HG03460 (cell line): ENCODE data around the gene SPATA31E1.

Experiments used
- ATAC-seq: cut with Tn5 transposase; IDR thresholded peaks from one replicate; pipeline ENCODE4 v1.9.1; 2021; ENCODE audit not compliant: unreplicated experiment

SPATA31E1 gene

DNA sequence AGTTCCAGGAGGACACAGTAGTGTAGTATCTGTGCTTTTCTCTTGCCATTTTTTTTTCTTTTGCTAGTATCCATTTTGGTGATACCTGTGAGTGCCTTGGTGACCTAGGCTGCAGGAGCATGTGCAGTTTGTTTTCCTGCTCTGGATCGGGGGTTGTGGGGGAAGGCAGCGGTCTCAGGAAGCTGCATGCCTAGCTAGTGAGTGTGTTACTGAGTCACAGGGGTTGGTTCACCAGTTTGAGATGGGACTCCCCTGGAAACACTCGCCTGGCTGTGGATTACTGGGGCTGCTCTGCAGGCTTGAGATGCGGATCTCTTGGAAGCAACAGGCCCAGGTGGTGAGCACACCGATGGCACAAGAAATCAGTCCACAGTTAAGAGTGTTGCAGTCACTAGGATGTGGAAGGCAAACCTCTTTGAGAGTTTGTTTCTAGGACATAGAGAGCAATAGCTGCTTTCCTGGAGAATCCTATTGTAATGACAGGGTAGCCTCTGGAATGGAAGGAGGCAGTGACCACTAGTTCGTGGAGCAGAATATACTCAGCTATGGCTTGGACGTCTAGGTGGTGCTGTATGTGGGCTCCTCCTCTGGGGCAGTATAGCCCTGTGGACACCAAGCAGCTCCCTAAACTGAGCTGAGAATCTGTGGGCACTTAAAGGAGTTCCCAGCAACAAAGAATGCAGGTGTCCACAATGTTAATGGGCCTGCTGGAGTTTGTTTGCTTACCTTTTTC, 20.0 kb upstream of the SPATA31E1 start:
- ATAC-seq: no peak

DNA sequence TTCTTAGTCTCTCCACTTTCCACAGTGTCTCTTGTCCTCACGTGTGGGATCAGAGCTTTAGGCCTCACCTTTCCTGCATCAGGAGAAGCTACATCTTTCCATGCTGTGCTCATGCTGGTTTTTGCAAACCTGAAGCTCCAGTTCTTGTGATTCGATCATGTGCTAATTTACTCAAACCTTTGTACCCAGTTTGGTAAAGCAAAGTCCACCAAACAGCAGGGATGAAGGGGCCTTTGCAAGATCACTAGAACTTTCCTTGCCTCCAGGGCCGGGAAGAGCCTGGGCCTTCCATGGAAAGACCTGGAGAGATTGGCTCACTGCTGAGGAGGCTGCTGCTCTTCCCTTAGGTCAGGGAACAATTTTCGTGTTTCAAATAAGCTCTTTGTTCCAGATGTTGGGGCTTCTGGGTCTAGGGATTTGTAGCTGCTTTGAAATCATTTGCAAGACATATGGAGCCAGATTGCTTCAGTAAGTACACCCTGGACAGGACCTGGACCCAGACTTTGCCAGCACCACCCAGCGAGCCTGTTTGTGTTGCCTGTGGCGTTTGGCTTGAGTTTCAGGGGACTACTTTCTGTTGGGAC, 18.7 kb upstream of the SPATA31E1 start:
- no peak for ATAC-seq

DNA sequence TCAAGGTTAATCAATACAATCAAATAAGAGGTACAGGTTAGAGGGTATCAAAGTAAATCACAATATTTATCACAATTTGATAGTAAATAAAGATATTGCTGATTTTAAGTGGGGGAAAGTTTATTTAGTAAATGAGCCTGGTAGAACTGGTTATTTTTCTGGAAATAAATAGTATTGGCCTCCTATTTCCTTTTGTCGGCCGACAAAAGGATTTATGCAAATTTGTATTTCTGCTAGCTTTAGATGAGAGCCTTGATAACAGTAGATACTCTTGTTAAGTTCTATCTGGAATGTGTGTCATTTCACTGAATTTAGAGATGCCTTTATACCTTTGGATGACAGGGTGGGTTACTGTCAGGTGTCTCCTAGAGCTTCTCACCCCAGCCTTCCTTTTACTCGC, 17.8 kb upstream of the SPATA31E1 start:
- no peak for ATAC-seq

DNA sequence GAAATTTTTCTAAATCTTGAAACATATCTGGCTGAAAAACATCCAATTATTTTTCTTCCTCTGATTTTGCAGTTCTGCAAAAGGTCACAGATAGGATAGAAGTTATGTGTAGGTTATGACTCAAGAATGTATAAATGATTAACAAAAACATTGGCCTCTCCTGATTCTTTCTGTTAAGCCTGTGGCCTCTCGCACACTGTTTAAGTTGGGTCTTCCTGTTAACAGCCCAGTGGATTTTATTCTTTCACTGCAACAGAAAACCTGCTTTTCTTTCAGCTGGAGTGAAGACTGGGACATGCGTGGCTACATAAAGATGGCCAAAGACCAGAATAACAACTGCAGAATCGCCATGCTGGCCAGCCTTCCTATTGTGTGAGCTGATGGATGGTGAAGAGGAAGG, 17.1 kb upstream of the SPATA31E1 start:
- no peak for ATAC-seq

DNA sequence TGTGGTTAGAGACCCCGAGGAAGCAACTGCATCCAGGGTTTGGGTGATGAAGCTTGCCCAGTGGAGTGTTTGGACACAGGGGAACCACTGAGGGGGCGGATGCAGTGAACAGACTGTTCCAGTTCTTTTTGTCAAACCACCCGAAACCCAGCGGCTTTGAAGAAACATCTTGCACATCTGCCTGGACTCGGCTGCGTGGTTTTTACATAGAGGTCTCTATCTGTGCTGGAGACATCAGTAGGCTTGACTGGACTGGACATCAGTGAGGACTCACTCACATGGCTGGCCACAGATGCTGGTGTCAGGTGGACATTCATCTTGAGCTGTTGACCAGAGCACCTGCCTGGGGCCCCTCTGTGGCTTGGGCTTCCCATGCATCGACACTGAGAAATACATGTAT, 15.3 kb upstream of the SPATA31E1 start:
- no peak for ATAC-seq

DNA sequence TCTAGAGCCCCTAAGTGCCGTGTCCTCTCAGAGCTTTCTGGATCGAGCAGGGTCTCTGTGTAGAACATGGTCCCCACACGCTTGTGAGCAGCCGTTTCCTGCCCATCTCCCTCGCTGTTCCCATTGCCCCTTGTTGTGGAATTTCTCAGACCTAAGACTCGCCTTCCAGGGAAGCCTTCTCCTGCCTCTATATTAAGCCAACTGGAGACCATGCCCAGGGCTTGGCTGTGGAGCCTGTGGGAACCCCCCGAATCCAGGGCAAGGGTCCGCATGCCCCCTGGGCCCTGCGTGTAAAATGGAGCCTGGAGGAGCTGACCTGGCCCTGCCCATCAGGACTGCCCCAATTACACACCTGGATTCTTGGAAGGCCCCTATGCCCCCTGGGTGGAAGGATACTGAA, 14.5 kb upstream of the SPATA31E1 start:
- no peak for ATAC-seq

DNA sequence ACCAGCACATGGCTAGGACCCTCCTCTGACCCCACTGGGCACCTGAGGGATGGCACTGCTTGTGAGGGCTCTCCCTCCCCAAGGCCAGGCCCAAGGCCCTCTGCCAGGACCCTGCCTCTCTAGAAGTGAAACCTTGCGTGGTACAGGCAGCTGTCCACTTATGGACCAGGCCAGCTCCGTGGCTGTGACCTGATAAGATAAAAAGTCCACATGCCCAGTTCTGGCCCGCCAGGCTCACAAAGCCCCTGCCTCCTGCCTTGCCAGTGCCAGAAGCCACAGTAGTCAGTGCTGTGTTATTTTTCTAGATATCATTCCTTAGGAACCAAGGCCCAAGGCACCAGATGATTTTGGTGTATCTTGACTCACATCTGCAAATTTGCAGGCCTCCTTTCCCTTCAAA, 14.0 kb upstream of the SPATA31E1 start:
- ATAC-seq: no peak

DNA sequence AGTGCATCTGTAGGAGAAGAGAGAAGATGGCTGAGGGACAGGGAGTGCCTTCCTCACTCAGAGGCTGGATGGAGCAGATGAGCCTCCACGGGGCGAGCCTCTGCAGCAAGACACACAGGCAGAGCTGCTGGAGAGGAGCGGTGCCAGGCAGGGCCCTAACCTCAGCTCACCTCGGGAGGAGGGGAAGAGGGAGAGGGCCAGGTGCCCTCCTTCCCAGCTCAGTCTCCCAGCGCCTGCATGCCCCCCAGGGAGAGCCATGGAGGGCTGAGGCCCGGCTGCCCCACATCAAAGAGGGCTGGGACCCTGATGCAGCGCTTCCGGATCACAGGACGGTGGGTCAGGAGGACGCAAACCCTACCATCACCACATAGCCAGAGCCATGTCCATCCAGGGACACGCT, 13.6 kb upstream of the SPATA31E1 start:
- no peak for ATAC-seq

DNA sequence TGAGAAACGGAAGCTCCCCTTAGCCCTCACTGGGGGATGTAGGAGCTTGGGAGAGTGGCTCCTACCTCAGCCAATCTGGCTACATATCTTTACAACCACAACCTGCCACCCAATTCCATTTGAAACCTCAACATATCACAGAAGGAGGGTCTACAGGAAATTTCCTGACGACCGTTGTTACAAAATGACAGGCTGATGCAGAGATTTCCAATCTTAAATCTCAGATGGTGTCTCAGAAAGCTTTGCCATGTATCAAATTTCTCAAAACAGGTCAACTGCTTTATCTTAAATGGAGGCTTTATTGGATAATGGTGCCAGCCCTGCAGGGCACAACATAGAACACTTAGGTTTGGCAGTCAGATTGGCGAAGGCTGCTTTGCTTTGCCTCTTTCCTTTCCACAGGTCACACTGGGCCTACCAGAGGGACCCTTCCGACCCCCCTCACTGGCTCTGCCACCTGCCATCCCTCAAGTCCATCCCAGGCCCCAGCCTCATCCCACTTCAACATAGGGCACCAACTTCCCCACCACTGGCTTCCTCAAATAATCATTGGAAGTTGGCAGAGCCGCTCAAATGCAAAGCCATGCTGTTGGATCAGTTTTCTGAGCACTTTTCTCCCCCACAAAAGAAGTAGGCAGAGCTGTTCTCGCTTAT, 11.1 kb upstream of the SPATA31E1 start:
- no peak for ATAC-seq

DNA sequence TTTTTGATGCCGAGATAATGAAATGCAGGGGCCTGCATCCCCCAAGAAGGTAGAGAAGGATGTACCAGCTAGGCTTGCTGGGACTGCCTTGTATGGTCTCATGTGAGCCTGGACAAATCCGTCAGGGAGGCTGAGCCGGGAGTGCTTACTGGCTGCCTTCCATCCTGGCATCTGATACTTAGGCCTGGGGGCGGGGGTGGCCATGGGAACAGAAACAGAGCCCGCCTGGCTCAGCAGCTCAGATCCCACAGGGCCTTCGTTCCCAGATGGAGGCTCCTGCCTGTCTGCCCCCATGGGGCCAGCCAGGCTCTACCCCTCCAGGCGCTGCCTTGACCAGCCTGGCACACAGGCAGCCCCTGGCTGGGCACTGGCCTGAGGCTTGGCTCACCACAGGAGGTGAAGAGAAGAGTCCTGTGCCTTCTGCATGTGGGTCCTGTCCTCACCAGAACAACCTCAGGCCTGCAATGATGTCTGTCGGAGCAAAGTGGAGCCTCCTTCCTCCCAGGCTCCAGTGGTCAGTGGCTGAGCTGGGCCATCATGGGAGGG, 10.5 kb upstream of the SPATA31E1 start:
- no peak for ATAC-seq

DNA sequence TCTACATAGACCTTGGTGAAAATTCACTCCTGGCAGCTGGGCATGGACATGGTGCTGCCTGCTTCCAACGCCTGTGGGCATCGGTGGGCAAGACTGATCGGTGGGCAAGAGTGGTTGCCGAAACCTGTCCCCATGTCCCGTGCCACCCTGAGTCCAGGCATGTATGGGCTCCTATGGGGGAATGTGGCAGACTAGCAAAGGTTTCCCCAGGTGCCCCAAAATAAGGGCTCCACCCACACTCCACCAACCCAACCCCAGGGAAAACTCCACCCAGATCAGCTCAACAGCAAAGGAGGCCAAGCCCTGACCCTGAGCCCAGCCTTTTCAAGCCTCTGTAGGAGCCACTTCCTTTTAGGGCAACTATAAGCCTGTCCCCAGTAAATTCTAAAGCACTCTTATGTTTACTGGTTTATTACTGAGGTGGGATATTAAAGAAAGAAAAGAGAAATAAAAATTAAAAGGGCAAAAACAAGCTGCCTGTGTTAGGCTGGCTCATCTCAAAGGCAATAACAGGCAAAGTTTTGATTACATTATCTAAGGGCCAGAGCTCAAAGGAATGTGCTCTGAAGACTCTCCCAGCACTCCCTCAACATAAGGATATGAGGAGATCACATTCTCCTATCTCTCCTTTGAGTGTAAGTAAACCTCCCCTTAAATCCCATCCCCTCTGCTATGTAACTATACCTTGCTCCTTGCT, 8.9 kb upstream of the SPATA31E1 start:
- ATAC-seq: no peak

DNA sequence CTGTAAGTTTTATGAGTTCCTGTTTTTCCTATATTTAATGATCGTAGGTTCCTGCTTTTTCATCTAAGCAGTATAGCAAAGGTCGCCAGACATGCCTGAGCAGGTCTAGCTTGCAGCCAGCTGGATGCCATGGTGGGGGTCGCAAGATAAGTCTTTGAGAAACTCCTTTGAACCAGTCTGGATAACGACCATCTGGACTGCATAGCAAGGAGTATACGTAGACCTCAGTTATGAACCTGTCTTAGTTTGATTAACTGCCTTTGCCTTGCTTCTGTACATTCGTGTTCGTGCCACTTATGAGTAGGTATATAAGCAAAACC, 8.4 kb upstream of the SPATA31E1 start:
- no peak for ATAC-seq

DNA sequence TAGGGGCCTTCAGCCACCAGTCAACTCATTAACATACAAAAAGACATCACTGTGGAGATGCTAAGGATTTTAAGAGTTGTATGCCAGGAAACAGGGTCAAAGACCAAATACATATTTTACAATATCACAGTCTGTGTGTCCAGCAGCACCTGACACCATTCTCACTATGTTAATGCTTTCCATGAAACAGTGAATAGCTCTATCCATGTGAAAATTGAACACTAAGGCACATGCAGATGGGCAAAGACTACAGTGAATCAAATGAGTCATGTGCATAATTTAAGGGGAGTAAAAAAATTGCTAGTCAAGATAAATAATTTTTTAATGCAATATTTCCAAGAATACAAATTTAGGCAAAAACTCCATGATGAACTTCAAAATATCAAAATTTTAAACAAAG, 7.6 kb upstream of the SPATA31E1 start:
- no peak for ATAC-seq

DNA sequence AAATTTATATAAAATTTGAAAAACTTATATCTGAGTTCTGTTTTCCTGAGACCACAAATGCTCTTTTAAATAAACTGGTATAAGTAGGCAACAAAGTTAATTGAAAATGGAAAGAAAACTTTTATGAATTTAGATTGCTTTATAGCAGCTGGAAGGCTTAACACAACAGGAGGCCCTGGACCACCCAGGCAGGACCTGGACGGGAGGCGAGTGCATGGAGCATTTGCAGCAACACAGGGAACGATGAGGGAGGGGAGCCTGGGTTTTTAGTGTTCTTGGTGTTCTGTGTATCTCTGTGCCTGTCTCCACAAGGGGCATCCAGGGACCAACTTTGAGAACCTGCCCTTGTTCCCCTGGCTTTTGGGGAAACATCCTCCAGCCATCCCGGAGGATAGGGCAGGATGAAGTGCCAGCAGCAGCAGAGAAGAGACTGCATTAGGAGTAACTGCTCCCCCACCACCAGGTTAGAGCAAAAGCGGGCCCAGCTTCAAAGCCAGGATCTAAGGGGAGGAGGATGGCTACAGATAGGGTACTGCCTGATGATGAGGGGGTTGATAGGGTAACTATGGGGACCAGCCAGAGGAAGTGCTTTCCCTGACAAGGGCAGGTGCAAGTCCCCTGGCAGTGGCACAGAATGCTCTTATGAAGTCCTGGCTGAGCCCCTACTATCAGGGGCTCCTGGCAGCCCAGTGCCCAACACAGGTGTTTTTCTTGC, 6.7 kb upstream of the SPATA31E1 start:
- ATAC-seq: no peak

DNA sequence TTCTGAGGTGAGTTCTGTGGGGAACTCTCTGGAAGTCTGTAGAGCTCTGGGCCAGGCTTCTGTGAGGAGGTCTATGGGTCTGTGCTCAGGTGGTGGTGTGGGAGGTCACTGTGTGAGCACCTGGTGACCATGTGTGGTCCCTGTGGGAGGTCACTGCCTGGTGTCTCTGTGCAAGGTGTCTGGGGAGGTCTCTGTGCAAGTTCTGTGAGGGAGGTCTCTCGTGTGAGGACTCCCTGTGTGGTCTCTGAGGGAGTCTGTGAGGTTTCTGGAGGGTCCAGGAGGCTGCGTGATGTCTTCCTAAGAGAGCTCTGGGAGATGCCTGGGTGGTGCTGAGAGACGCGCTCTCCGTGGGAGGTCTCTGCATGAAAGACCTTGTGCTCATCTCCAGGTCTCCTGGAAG, 6.0 kb upstream of the SPATA31E1 start:
- ATAC-seq: no peak

DNA sequence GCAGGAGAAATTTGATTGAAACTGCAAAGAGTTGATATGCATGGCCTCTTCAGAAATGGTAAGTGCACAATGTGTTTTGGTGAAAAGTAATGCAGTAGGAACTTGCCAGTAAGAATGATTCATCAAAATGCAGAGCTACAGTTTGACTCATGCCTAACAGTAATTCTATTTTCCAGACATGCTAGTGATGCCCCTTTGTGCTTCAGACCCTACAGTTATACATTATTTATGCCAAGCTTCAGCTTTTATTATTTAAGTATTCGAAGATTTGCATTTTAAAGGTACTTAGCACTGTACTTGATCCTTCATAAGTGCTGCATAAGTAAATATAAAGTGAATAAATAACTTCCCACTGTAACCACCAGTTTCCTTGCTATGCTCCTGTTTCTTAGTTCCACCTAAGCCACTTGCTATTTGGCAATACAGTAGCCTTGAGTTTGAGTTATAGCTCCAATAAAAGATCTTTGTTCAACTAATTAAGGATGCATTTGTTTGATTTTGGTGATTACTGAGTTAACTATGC, 3.6 kb upstream of the SPATA31E1 start:
- ATAC-seq: no peak

DNA sequence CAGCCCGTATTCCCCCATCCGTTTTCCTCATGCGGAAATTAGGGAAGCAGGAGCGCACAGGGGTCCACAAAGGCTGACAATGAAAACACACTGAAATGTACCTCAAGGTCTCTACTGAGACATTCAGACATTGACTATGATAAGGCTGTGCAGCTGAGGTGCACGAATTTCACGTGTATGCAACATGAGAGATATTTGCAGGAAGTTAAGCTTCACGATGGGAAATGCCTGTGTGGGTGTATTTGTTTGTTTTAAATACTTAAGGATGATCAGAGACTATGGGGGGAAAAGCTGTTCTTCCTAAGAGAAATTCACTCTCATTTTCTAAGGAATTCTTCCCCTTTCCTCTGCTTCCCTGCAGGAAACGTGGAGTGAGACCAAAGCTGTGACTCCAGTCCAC, 2.6 kb upstream of the SPATA31E1 start:
- no peak for ATAC-seq

DNA sequence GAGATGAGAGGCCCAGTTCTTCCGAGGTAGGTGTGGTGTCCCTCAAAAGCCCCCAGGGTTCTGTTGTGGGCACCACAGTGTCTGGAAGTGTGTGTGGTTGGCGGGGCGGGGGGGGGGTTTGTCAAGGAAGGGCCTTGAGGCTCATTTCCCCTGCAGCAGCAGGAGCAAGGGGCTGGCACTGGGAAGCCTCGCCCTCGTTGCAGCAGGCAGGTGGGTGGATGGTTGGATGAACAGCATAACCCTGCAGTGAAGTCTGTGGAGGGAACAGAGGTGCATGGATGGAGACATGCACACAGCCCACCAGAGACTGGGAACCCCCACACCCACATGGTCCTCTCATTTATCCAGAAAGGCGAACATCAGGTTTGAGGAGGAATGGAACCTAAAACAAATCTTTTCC, 2.0 kb upstream of the SPATA31E1 start:
- no peak for ATAC-seq

DNA sequence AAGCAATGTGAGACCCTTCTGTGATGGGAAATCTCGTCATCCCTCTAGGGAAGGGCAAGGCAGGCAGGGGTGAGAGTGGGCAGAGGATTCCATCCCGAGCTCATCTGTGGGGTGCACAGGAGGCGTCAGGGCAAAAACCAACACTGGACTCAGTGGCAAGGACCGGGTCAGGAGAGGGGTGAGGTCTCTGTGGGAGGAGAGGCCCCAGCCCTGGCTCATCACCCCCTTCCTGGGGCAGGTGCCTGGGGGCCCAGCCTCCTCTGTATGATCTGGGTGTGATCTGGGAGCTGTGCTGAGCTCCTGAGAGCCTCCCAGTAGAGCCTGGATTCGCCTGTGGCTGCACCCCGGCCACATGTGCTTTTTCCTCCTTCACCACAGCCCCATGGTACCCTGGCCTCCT, 597 bp downstream of the SPATA31E1 start:
- ATAC-seq: no peak

DNA sequence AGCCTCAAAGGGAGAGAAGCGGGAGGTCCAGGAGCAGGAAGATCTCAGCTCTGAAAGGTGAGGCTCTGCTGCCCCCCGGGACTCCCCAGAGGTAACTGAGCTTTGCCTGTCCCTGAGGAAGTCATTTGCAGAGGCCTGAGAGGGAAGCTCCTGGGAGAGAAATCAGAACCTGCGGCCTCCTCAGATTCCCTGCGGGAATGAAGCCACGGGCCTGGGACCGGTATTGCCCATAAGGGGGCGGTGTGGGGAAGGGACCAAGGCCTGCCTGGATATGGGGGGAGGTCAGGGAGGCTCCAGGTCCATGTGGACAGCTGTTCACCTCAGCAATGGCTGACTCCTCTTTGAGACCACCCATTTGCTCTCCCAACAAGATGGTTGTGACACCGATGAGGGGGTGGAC, 1.3 kb downstream of the SPATA31E1 start:
- no peak for ATAC-seq
